K562 (cell line): ENCODE measurements around the gene SSR2. TPM values are rescaled to one million over a fixed set of nuclear protein-coding genes. Genes with fewer than 3 reads are reported as not detected.
A peak's percentile ranks its signal among the peaks of the same experiment; 100 is the strongest.

Experiments used
- BCL6 ChIP-seq: fragments of 250-450 bp; sonication (Bioruptor Pico); IDR thresholded peaks from 2 replicates; pipeline ENCODE4 v1.4.0; 2020
- BCLAF1 ChIP-seq, 2 experiments: fragments of 450-650 bp in 1 of 2; IDR thresholded peaks; 2 replicates each; pipeline ENCODE4 v1.6.1; 2011 to 2017; ENCODE audit warnings: low read depth in 2 of 2, antibody characterized with exemption in 1 of 2, borderline replicate concordance in 1 of 2, low read length in 1 of 2, mild to moderate bottlenecking in 1 of 2, mixed read lengths in 1 of 2; ENCODE audit not compliant: control insufficient read depth in 1 of 2
- E2F8 ChIP-seq: fragments of 450-650 bp; IDR thresholded peaks from 2 replicates; pipeline ENCODE4 v1.7.1; 2018; ENCODE audit warnings: mild to moderate bottlenecking, low read depth; ENCODE audit not compliant: partially characterized antibody
- ESRRA ChIP-seq: fragments of 450-650 bp; IDR thresholded peaks from 2 replicates; pipeline ENCODE4 v1.6.1; 2014; ENCODE audit warnings: low read depth, mild to moderate bottlenecking, moderate library complexity, borderline replicate concordance
- GTF2F1 ChIP-seq: IDR thresholded peaks from 2 replicates; pipeline ENCODE4 v1.6.1; 2011; ENCODE audit warnings: low read depth, low read length, improper control_type of control experiment
- LARP7 ChIP-seq: fragments of 450-650 bp; IDR thresholded peaks from 2 replicates; pipeline ENCODE4 v1.6.1; 2016
- MITF ChIP-seq: IDR thresholded peaks from 2 replicates; pipeline ENCODE4 v1.6.1; 2014; ENCODE audit warnings: antibody characterized with exemption
- MYNN ChIP-seq, 2 experiments: sonication (generic); formaldehyde crosslinking in 1 of 2; IDR thresholded peaks; 2 replicates each; pipeline versions ENCODE4 v1.5.0 to v1.6.1; 2016 to 2020; ENCODE audit warnings: antibody characterized with exemption in 1 of 2, missing genetic modification reagents in 1 of 2
- SMAD4 ChIP-seq: fragments of 250-450 bp; sonication (Bioruptor Pico); conservative IDR thresholded peaks from 2 replicates; pipeline ENCODE4 v1.8.0; 2021; ENCODE audit warnings: inconsistent platforms, mild to moderate bottlenecking, moderate library complexity
- TBL1XR1 ChIP-seq, 2 experiments: IDR thresholded peaks; 2 replicates each; pipeline ENCODE4 v1.6.1; 2012; ENCODE audit warnings: improper control_type of control experiment in 2 of 2, low read length in 2 of 2, mild to moderate bottlenecking in 1 of 2
- THAP12 ChIP-seq: fragments of 250-450 bp; sonication (Bioruptor Pico); IDR thresholded peaks from 2 replicates; pipeline ENCODE4 v1.9.0; 2021; ENCODE audit warnings: mild to moderate bottlenecking, inconsistent platforms
- ZBTB49 ChIP-seq: sonication (generic); formaldehyde crosslinking; IDR thresholded peaks from 2 replicates; pipeline ENCODE4 v1.8.0; 2022; ENCODE audit warnings: missing genetic modification reagents, mild to moderate bottlenecking, borderline replicate concordance
- polyA plus RNA-seq, 8 experiments: library from polyadenylated mRNA; depleted of rRNA in 4 of 8; stranded (reverse) in 5 of 8; unstranded in 3 of 8; fragments of >200 nt; fragmentation: Nextera tagmentation in 2 of 8; fragmentation: Illumina TruSeq in 1 of 8; extraction: Ambion mirVana in 2 of 8; extraction: Trizol in 1 of 8; gene quantifications; 2 replicates each; pipeline versions ENCODE4 v1.2.1 to v1.2.3, GENCODE V29; 2011 to 2014; ENCODE audit warnings: inconsistent platforms in 1 of 8, missing spikeins in 1 of 8
- total RNA-seq, 7 experiments: library from RNA; depleted of rRNA in 6 of 7; stranded (reverse); fragments of >200 nt in 6 of 7; fragmentation: Illumina TruSeq in 2 of 7; extraction: Trizol in 2 of 7; gene quantifications; 2 replicates each; pipeline versions ENCODE4 v1.2.1 to v1.2.3, GENCODE V29; 2011 to 2021; ENCODE audit warnings: low replicate concordance in 1 of 7

SSR2 gene
- total and polyA plus RNA-seq, 9 of the 15 experiments (the other 6 are each of a cell fraction or from before 2014, with no cell fraction given) = 161 to 411 (median 240) TPM

- TF ChIP-seq THAP12 (CRISPR knock-in tag) (peak; percentile 12; the same call in 1 of the 2 replicates), BCL6 (CRISPR knock-in tag) (peak; percentile 1; the same call in 1 of the 2 replicates), BCLAF1 (IDR thresholded peaks at IDR 0.05; ENCODE audit: borderline replicate concordance in 1 of 2, control insufficient read depth in 1 of 2, low read depth in 2 of 2, low read length in 1 of 2) (peak in 1 of 2 experiments; percentile 84; a peak in 1 of 4 replicates), SMAD4 (CRISPR knock-in tag) (peak; percentile 62; the same call in 1 of the 2 replicates), GTF2F1 (peak; percentile 84; the same call in 1 of the 2 replicates), E2F8 (peak; percentile 38), MYNN (IDR thresholded peaks at IDR 0.05) (peak; percentile 53; the same call in 1 of the 2 replicates), MYNN (CRISPR knock-in tag; IDR thresholded peaks at IDR 0.05) (no peak), ESRRA (peak; percentile 79), TBL1XR1 (IDR thresholded peaks at IDR 0.05; ENCODE audit: low read length in 2 of 2) (peak in 1 of 2 experiments; percentile 64; a peak in 2 of 4 replicates), MITF (0 out of 2 replicates have a peak, but pooled peaks have one; percentile 27), ZBTB49 (CRISPR knock-in tag) (no peak), LARP7 (no peak)
Observed at GRCh38 chr1:156054500-156055280, 33.9 kb upstream of the SSR2 start, which contains the start of gene LAMTOR2 (continued).
